Measurements from ENCODE around the gene ZFP62. TPM values are rescaled to one million over a fixed set of nuclear protein-coding genes. Genes with fewer than 3 reads are reported as not detected.
A peak's percentile ranks its signal among the peaks of the same experiment; 100 is the strongest.

The ZFP62 gene
- total RNA-seq, 2 donors from 2014 or later, result 37.3 to 44.6 TPM

DNA sequence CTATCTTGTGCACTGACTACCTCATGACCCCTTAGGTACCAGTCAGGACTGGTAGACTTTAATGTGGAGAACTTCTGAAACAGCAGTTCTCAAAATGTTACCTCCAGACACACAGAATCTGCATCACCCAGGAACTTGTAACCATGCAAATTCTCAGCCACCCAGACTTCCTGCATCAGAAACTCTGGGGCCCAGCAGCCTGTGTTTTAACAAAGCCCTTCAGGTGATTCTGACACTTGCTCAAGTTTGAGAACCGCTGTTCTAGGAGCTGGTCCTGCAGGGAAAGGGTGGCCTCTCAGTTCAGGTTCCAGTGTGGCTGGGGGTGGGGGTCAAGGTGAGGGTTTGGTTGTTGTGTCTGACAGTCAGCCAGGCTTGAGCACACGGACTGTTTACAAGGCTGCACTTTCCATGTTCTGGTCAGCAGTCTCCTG lies 28.4 kb downstream of the ZFP62 start:
- Histone ChIP-seq H3K36me3 (ENCODE audit: control insufficient read depth, insufficient read depth, low read length) (no peaks in the 10 kb centered on the region), H3K9me3 (ENCODE audit: control insufficient read depth, low read length) (peaks cover 24% of the 10 kb centered on the region), H3K27me3 (ENCODE audit: control insufficient read depth, insufficient read depth, low read length, poor library complexity, severe bottlenecking) (no peaks in the 10 kb centered on the region), H3K4me1 (ENCODE audit: control insufficient read depth, insufficient read depth, low read length) (no peaks in the 10 kb centered on the region), H3K9ac (ENCODE audit: extremely low read depth, low read length, poor library complexity, severe bottlenecking) (no peak overlapping the region), H3K4me3 (ENCODE audit: low read length) (no peak overlapping the region), H3K27ac (ENCODE audit: low read depth, low read length) (no peak overlapping the region)
- H3K36me3 Mint-ChIP-seq (ENCODE audit: low read depth), result peaks cover 28% of the 10 kb centered on the region
- H3K4me3 Mint-ChIP-seq, result peak overlapping the region; percentile 76
- WGBS, 2 experiments (ENCODE audit: insufficient coverage in 1 of 2, insufficient read length in 1 of 2), result 92% methylated on average over 2 of the region's 2 CpGs; no CpG with 5 or more reads in 1 of the 2 experiments
- no peak for DNase-seq
- H3K27ac Mint-ChIP-seq, result no peak overlapping the region
- H3K27me3 Mint-ChIP-seq (ENCODE audit: insufficient read depth), result peaks cover 46% of the 10 kb centered on the region
- peaks cover 3% of the 10 kb centered on the region for H3K4me1 Mint-ChIP-seq
- TF ChIP-seq, protein P1, sequence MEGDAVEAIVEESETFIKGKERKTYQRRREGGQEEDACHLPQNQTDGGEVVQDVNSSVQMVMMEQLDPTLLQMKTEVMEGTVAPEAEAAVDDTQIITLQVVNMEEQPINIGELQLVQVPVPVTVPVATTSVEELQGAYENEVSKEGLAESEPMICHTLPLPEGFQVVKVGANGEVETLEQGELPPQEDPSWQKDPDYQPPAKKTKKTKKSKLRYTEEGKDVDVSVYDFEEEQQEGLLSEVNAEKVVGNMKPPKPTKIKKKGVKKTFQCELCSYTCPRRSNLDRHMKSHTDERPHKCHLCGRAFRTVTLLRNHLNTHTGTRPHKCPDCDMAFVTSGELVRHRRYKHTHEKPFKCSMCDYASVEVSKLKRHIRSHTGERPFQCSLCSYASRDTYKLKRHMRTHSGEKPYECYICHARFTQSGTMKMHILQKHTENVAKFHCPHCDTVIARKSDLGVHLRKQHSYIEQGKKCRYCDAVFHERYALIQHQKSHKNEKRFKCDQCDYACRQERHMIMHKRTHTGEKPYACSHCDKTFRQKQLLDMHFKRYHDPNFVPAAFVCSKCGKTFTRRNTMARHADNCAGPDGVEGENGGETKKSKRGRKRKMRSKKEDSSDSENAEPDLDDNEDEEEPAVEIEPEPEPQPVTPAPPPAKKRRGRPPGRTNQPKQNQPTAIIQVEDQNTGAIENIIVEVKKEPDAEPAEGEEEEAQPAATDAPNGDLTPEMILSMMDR (conservative IDR thresholded peaks at IDR 0.05), result no peak
- H3K9me3 Mint-ChIP-seq, result peaks cover 38% of the 10 kb centered on the region

DNA sequence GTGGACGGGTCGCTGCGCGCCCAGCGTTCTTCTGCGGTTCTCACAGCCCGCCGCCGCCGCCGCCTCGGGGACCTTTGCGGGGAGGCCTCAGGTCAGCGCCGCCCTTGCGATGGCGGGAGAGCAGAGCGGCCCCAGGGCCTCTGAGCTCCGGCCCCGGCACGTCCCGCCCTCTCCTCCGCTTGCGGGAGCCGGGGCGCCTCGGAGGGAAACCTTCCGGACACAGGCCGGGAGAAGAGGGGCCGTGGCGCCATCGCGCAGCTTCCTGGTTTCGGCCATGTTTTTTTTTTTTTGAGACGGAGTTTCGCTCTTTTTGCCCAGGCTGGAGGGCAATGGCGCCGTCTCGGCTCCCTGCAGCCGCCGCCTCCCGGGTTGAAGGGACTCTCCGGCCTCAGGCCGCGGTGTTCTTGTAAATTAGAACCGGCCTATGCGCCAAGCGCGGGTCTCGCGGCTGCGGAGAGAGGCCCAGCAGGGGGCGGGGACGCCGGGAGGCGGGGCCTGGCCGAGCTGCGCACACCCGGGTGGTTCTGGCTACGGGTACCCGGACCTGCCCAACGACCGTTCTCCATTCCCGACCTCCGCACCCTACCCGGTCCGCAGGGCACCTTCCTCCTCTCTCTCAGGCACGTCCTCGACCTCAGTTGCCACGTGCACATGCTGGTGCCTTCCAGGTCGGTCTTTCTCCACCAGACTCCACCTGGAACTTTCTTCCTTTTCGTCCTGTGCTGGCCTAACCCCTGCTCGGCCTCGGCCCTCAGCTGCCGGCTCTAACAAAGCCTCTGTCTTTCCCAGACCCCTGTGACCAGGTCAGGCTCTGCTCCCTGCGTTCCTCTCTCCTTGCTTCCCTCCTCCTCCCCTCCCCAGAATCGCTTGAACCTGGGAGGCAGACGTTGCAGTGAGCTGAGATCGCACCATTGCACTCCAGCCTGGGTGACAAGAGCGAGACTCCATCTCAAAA lies 29.7 kb downstream of the ZFP62 start:
- H3K4me3 ChIP-seq (ENCODE audit: low read length), result peak overlapping the region; percentile 81
- TF ChIP-seq, protein P1 (conservative IDR thresholded peaks at IDR 0.05), result peak; percentile 22
- H3K4me1 Mint-ChIP-seq, result no peaks in the 10 kb centered on the region
- peak; percentile 89 for DNase-seq
- peak overlapping the region; percentile 75 for H3K9ac ChIP-seq (ENCODE audit: extremely low read depth, low read length, poor library complexity, severe bottlenecking)
- H3K4me3 Mint-ChIP-seq, result peak overlapping the region; percentile 76
- H3K36me3 ChIP-seq (ENCODE audit: control insufficient read depth, insufficient read depth, low read length), result no peaks in the 10 kb centered on the region
- peaks cover 43% of the 10 kb centered on the region for H3K9me3 Mint-ChIP-seq
- H3K27me3 ChIP-seq (ENCODE audit: control insufficient read depth, insufficient read depth, low read length, poor library complexity, severe bottlenecking), result no peaks in the 10 kb centered on the region
- peaks cover 51% of the 10 kb centered on the region for H3K27me3 Mint-ChIP-seq (ENCODE audit: insufficient read depth)
- peaks cover 24% of the 10 kb centered on the region for H3K9me3 ChIP-seq (ENCODE audit: control insufficient read depth, low read length)
- H3K27ac ChIP-seq (ENCODE audit: low read depth, low read length), result peak overlapping the region; percentile 72
- 8 to 9% methylated on average over 23 to 80 of the region's 80 CpGs for WGBS, 2 experiments (ENCODE audit: insufficient coverage in 1 of 2, insufficient read length in 1 of 2)
- no peaks in the 10 kb centered on the region for H3K4me1 ChIP-seq (ENCODE audit: control insufficient read depth, insufficient read depth, low read length)
- peak overlapping the region; percentile 96 for H3K27ac Mint-ChIP-seq
- H3K36me3 Mint-ChIP-seq (ENCODE audit: low read depth), result peaks cover 28% of the 10 kb centered on the region

DNA sequence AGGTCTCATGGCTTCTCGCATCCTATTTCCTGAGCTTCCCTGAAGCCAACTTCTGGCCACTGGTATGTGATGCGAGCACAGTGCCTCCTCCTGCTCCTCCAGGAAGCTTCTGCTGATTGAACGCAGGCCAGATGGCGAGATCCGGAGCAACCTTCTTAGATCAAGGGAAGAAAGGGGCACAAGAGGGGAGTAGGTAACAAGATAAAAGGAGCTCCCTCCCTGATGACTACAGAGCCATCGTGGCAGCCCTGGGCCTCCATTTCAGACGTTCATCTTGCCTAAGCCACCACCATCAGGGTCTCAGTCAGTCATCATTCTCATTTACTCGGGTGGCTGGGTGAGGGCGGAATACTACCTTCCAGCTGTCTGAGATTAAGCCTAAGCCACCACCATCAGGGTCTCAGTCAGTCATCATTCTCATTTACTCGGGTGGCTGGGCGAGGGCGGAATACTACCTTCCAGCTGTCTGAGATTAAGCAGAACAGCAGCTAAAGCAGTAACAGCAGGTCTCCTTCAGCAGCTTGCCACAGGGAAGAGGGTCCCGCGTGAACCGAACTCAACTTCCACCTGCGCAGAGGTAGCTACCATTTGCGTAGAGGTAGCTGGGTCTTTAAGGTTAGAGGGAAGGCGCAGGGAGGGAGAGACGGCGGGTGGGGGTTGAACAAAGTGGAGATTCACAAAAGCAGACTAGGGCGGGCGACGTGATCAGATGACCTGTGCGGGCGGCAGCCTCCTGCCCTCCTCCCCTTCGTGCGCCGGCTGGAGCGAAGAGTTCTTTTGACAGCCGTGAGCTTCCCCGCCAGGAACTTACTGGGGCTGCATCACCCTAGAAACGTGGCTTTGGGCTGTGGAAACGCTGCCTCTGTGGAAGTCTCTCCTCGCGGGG lies 30.6 kb downstream of the ZFP62 start:
- H3K4me3 Mint-ChIP-seq, result peak overlapping the region; percentile 76
- H3K27ac Mint-ChIP-seq, result peak overlapping the region; percentile 60
- H3K9me3 Mint-ChIP-seq, result peaks cover 43% of the 10 kb centered on the region
- Histone ChIP-seq H3K9me3 (ENCODE audit: control insufficient read depth, low read length) (peaks cover 24% of the 10 kb centered on the region), H3K4me3 (ENCODE audit: low read length) (peak overlapping the region; percentile 81), H3K4me1 (ENCODE audit: control insufficient read depth, insufficient read depth, low read length) (no peaks in the 10 kb centered on the region), H3K27me3 (ENCODE audit: control insufficient read depth, insufficient read depth, low read length, poor library complexity, severe bottlenecking) (no peaks in the 10 kb centered on the region), H3K9ac (ENCODE audit: extremely low read depth, low read length, poor library complexity, severe bottlenecking) (peak overlapping the region; percentile 75), H3K36me3 (ENCODE audit: control insufficient read depth, insufficient read depth, low read length) (no peaks in the 10 kb centered on the region), H3K27ac (ENCODE audit: low read depth, low read length) (no peak overlapping the region)
- DNase-seq, result peak; percentile 82
- H3K36me3 Mint-ChIP-seq (ENCODE audit: low read depth), result peaks cover 28% of the 10 kb centered on the region
- WGBS, 2 experiments (ENCODE audit: insufficient coverage in 1 of 2, insufficient read length in 1 of 2), result 49 to 54% methylated on average over 28 to 35 of the region's 35 CpGs
- TF ChIP-seq, protein P1 (conservative IDR thresholded peaks at IDR 0.05), result no peak
- H3K4me1 Mint-ChIP-seq, result no peaks in the 10 kb centered on the region
- H3K27me3 Mint-ChIP-seq (ENCODE audit: insufficient read depth), result peaks cover 59% of the 10 kb centered on the region

All from endodermal cell (in vitro differentiated cells).